Muscle of back (tissue), 11 donors: Measurements from ENCODE around the gene ITPKB. TPM values are rescaled to one million over a fixed set of nuclear protein-coding genes. Genes with fewer than 3 reads are reported as not detected.
"Not testable (repeated sequence)": the region's sequence is repeated elsewhere in the genome, so short reads cannot be mapped to it uniquely, and the experiment has no call there.

ENCODE experiments used
- DNase-seq, 3 donors: peaks; one replicate each; pipeline versions ENCODE4 v3.0.0 to v3.0.0-alpha.2; 2013
- polyA plus RNA-seq, 10 donors: library from polyadenylated mRNA; unstranded; fragments of 120-200 nt; gene quantifications; one replicate each; pipeline ENCODE4 v1.2.1, GENCODE V29; 2013; ENCODE audit not compliant: insufficient read length in 10 of 10

The ITPKB gene
- polyA plus RNA-seq, 10 donors = 21.1 to 30.5 (median 24.7) TPM

DNA sequence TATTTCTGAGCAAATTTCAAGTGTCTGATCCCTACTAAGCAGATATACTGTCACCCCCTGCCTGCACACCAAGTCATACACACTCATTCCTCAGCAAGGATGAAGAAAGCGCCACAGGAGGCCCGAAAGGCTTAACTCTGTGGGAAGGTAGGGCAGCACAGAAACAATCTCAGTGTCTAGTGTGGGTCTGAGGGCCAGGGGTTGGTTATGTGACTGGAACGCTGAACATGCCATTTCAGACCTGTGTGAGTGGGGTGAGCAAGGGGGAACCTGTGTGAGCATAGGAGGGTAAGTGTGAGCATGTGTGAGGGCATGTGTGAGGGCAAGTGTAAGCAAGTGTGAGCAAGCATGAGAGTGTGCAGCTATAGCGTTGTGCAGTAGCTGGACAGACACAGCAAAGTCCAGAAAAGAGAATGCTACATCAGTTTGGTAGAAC, 6.2 kb downstream of the ITPKB start:
- DNase-seq = peak in 1 of 3 donors; percentile 11

- no peak for DNase-seq
These were observed 7.7 kb downstream of the ITPKB start for GRCh38 chr1:226731257-226731893.

DNA sequence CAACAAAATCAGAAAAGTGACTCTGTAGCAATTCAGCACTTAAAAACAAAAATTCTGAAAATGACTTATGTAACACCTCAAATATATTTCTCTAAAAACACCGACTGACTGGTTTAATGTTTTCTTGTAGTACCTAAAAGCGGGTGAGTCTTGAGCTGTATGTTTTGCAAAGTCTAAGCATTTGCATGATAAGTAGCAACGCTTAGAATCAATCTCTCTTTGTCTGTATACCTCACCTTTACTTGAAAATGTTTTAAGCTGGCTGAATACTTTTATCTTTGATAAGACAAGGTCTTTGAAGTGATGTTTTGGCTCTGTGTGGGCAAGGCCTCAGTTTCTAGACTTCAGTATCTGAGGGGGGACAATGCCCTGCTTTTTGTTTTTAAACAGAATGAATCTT, 8.2 kb downstream of the ITPKB start:
- DNase-seq = peak in 1 of 3 donors; percentile 1

DNA sequence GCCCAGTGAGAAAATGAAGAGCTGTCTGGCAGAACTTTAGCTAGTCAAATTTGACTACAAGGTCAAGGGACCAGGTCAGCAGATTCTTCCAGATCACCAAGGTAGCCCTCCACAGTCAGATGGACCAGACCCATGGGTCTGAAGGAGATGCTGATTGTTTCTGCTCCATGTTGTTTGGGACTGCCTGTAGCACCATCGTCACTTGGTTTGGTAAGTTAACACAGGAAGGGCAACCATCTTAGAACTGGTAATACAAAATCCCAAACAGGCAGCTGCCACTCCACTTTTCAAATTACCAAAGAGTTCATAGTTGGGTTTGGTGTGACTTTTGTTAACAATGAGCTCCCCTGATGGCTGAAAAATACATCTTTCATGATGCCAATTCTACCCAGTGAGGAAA, 9.0 kb downstream of the ITPKB start:
- DNase-seq = no peak

- DNase-seq = no peak
These were observed 10.6 kb downstream of the ITPKB start for GRCh38 chr1:226728448-226728847.

GRCh38 chr1:226725897-226726267, 13.2 kb downstream of the ITPKB start:
- no peak for DNase-seq

DNA sequence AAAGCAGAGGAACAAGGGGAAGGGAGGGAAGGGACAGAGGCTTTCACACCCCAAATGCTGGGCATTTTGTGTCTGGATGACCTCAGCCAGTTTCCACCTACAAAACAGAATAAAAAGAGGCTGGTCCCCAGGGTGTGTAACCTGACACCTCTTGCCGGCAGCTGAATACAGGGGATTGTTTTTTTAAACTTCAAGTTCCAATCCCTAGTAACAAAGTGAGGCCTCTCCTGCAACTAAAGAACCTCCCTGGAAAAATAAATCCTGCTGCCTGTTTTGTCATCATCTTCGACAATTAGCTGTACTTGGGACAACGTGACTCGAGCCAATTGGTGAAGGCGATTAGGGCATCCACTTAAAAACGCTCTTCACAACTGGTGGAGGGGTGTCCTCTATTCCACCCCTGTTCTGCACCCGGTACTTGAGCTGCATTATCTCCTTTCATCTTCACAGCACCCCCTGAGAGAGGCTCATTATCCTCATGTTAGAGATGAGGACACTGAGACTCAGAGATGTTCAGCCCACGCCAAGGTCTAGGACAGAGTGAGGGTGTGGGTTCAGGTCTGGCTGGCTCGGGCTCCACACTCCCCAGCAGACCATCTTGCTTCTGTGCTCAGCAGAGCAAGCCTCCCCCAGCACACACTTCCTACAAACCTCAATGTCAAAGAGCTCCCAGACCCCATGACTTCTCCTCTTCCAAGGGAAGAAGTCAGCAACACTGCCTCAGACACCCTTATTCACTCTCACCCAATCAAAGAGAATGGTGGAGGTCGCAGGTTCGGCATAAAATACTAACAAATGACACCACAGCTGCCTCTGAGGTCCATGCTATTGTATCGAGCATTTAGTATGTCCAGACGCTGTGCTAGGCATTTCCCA, 15.2 kb downstream of the ITPKB start:
- peak; percentile 55 to 84 (median 60) for DNase-seq

- no peak for DNase-seq
These were observed 16.0 kb downstream of the ITPKB start for GRCh38 chr1:226722901-226723656.

DNA sequence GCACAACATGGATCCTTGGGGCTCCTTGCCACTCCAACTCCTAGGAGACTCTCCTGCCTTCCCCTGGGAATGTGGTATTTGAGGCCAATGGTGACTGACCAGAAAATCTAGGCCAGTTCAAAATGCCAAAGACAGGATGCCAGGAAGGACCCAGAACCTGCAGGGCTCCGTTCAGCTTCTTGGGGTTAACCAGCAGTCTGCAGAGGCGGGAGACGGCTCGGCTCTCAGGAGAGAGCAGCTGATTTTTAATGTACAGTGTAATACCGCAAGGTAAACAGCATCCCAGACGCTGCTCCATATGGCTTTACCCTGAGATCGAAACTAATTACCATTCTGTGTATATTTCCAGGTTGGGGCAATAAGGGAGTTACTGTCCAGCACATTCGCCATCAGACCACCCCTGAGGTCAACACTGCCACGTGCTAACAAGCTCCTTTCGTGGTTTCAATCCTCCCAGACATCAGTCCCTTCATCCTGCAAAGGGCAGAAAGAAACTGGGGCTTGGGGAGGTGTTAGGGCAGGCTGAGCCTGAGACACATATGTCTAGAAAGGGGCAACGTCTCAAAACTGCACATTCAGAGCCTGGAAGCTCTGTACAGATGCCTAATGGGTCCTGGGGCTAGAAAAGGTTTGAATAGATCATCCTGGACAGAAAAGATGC, 16.7 kb downstream of the ITPKB start:
- DNase-seq = no peak

GRCh38 chr1:226720574-226720973, 18.5 kb downstream of the ITPKB start:
- not testable (repeated sequence) for DNase-seq

DNA sequence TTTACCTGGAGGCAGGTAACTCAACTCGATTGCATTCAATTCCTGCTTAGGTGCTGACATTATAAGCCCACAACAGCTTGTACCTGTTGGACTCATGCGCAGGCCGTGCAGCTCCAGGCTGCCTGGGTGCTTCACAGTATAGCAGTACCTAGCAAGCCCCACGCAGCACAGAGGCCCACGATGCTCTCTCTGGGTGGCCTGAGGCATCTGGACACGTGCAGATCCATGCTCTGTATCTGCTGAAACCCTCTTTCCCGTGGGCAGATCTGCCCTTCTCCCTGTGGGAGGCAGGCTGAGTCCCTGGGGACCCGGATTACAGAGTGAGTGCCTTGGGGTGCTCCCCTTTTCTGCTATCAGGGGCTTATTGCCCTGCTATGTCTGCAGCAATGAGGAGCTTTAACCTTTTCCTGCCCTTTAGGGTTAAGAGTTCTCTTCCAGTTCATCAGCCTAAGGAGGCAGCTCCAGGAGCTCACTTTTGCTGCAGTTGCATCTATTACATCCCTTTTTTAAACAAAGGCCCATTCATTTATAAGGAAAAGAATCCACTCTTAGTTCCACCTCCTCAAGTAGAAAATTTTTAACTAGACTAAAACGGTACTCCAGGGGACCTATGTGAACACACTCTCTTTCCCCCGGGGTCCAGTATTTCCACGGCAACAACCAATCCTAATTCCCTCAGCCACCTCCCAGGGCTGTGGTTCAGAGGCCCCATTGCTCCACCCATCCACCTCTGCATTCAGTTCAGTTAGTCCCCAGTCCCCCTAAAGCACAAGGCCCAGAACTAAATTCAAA, 19.3 kb downstream of the ITPKB start:
- no peak for DNase-seq

DNA sequence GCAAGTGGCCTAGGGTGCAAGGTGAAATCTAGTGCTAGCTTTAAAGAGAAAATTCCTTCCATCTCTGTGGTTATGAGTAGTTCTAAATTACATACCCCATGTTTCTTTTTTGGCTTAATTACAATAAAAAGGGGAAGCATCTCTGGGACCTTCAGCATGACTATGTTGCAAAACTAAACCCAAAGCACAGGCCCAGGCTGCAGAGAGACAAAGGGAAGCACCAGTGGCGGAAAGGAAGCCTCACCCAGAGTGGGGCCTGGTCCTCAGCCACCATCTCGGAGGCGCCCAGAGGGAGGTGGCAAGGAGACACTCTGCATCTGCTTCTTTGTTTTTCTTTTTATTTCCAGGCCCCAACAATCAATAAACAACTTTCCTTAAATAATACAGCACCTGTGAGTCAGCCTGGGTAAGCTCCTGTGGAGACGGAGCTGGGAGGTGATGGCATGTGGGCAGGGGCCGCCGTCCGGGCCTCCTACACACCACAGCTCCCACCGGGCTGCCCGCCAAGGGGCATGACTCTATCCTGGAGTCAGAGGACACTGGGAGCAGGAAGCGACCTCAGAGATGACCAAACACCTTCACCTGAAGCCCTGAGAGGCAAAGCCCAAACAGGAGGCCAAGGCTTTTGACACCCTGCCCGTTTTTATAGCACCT, 21.7 kb downstream of the ITPKB start:
- DNase-seq = no peak

DNA sequence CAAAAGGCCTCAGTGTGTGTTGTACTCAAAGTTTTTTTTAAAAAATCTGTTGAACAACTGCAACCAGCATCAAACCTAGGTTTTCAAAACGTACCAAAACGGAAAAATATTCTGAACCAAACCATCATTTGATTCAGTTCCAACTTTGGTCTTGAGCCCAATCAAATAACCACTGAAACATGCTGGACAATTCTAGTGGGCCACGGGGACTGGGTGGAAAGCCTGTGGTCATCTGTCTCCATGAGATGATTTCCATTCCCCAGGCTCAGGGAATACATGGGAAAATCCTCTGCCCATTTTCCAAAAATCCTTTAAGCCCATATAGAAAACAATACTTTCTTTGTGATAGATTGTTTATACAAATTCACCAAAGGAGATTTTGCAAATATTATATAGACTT, 22.5 kb downstream of the ITPKB start:
- no peak for DNase-seq

DNA sequence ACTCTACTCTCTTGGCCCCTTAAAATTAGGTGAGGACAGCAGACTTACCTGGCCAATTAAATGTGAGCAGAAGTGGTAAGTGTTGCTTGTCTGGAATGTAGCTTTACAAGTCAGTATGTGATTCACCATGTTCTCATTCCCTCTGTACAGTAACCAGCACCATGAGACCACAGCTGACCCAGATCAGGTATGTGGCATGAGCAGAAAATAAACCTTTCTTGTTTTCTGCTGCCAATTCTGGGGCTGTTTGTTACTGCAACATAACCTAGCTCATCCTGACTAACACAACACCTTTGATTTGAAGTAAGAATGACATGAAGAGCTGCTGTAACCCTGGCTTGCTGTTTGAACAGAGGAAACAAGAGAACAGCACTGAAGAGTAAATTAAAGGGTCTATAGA, 24.9 kb downstream of the ITPKB start:
- DNase-seq = no peak

DNA sequence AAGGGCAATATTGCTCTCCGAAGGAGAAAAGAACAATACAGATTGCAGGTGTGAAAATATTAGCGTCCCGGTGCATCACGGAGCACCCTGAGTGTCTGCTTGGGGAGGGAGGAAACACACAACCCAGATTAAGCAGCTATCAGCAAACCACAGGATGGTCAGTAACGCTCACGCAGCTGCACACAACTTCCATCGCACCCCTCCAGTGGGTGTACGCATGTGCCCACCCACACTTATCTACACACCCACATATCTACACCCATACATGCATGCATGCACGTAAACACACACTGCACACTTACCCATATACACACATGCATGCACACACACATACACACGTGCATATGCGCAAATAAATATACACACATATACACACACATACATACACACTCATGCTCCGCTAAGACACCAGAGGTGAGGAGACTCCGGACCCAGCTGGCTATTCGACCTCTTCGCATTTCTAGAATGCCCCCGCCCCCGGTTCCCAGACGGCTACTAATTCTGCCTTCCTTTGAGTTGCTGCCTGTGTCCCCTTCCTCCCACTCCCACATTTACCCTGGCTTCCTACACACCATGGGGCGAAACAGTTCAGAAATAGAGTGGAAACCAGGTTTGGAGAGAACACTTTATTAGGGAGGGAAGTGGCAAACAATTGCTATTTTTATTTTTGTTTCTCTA, 26.2 kb downstream of the ITPKB start:
- DNase-seq = no peak

DNA sequence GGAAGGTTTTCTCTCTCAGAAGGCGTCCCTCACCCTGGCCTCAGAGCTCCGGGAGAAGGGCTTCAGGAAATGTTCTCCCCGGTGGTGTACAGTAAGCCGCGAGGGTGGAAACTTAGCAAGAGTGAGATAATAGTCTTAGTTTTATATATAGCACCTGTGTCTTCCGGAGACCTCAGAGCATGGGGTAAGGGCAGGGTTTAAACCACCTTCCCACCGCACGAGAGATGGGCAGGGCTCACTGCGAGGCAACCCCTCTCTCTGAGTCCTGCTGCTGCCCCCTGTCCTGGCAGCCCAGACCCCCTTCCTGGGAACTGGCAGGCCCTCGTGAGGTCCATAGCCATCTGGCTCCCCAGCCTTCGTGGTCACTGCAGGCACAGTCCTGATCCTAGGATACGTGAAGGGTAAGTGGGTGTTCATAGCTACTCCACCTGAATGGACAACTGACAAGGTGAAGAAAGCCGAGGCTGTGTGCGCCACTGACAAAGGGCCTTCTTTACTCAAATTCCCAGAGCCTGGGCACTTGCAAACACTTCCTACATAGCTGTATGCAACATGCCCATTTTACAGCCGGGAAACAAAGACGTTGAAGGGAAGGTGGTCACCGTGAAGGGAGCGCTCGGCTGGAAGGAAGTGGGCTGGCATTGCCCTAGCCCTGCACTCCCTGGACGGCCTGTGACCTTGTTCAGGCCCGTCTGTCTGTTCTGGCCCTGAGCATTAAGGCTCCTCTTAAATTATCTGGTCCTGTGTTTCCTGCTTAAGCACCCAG, 26.9 kb downstream of the ITPKB start:
- no peak for DNase-seq

GRCh38 chr1:226710501-226710900, 28.6 kb downstream of the ITPKB start:
- DNase-seq = no peak

DNA sequence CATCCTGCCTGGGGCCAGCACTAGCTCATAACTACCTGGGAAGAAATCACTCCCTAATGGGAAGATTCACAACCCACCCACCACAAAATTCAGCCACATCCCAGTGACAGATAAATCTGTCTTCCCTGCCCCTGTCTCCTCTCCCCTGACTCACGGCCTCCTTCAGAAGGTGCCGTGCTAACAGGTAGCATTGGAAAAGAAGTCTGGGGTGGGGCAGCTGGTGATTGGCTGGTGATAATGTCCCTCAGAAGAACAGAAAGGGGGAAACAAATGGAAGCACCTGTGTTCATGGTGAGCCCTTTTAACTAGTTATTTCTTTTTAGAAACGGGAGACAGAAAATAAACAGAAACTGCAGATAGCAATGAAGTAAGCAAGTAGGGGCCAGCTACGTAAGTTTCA, 29.1 kb downstream of the ITPKB start:
- DNase-seq = no peak

DNA sequence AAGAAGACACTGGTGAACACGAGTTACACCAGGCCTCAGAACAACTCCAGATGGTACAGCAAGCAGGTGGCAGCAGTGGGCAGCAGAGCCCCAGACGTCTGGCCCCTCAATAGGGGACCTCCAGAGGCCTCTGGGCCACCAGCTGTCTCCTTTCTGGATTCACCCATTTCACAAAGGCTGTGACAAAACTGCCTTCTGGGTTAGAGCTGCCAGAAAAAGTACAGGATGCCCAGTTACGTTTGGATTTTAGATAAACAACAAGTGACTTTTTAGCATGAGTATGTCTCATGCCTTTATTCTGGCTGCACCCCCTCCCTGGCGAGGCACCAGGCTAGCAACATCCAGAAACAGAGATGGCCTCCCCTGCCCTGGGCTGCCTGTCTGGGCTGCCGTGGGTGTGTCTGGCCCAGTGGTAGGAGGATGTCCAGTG, 30.1 kb downstream of the ITPKB start:
- DNase-seq = no peak
